Suprapubic skin (tissue), 4 donors: ENCODE measurements around the gene HES2. TPM values are rescaled to one million over a fixed set of nuclear protein-coding genes. Genes with fewer than 3 reads are reported as not detected.
A peak's percentile ranks its signal among the peaks of the same experiment; 100 is the strongest.

ENCODE experiments used
- DNase-seq, 2 donors: peaks; one replicate each; pipeline ENCODE4 v3.0.0-alpha.2; 2019; ENCODE audit warnings: low spot score in 2 of 2
- H3K27ac ChIP-seq: fragments of 200-600 bp; sonication (generic); one replicate; pipeline ENCODE4 v1.5.1; 2019
- H3K27me3 ChIP-seq: fragments of 200-600 bp; sonication (generic); one replicate; pipeline ENCODE4 v1.5.1; 2019
- H3K36me3 ChIP-seq: fragments of 200-600 bp; sonication (generic); one replicate; pipeline ENCODE4 v1.5.1; 2019
- H3K4me1 ChIP-seq: fragments of 200-600 bp; sonication (generic); one replicate; pipeline ENCODE4 v1.5.1; 2019
- H3K4me3 ChIP-seq: fragments of 200-600 bp; sonication (generic); one replicate; pipeline ENCODE4 v1.5.1; 2019; ENCODE audit warnings: mild to moderate bottlenecking
- H3K9me3 ChIP-seq: fragments of 200-600 bp; sonication (generic); one replicate; pipeline ENCODE4 v1.5.1; 2019
- EP300 ChIP-seq: sonication (generic); formaldehyde crosslinking; IDR thresholded peaks from one replicate; pipeline ENCODE4 v1.6.1; 2017; ENCODE audit warnings: antibody characterized with exemption
- POLR2A ChIP-seq, 2 donors: fragments of 450-650 bp; IDR thresholded peaks; one replicate each; pipeline ENCODE4 v1.6.1; 2017; ENCODE audit warnings: antibody characterized with exemption in 2 of 2, mild to moderate bottlenecking in 2 of 2, moderate library complexity in 2 of 2
- POLR2AphosphoS5 ChIP-seq, 3 donors: sonication (generic); formaldehyde crosslinking; IDR thresholded peaks; one replicate each; pipeline ENCODE4 v1.6.1; 2017; ENCODE audit warnings: antibody characterized with exemption in 3 of 3
- WGBS: methylation state at CpG from one replicate; pipeline ENCODE4 v1.1.5; 2018; 5-methylcytosine and 5-hydroxymethylcytosine counted together
- total RNA-seq, 4 donors: library from RNA; depleted of rRNA; stranded (reverse); fragments of >200 nt; gene quantifications; one replicate each; pipeline ENCODE4 v1.1.0, GENCODE V29; 2016
- TF ChIP-seq, protein P1 (sequence below), 2 donors: fragments of 200-600 bp in 1 of 2; fragments of 450-650 bp in 1 of 2; sonication (generic) in 1 of 2; IDR thresholded peaks; one replicate each; pipeline ENCODE4 v1.5.1; 2016 to 2019; ENCODE audit warnings: antibody characterized with exemption in 2 of 2, mild to moderate bottlenecking in 1 of 2, moderate library complexity in 1 of 2

HES2 gene
- total RNA-seq, 4 donors from 2014 or later, result 18.2 to 36.4 (median 24.9) TPM

DNA sequence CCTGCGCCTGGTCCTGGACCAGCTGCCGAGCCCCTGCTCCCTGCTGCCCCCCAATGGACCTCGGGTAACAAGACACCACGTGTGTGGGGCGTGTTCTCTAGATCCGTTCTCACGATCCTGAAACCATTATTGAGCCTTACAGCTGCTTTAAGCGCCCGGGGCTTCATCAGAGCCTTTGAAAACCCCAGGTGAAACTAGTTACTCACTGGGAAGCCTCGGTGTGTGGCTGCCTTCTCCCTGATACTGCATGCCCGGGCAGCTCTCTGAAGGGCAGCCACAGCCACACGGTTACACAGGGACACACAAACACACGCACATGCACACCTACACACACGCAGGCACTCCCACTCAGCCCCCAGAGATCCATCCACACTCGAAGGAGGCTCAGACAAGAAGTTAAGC lies 5.3 kb downstream of the HES2 start:
- H3K27me3 ChIP-seq, result peaks cover 62% of the 10 kb centered on the region
- WGBS, result 7% methylated on average over 3 of the region's 15 CpGs
- no peaks in the 10 kb centered on the region for H3K9me3 ChIP-seq
- H3K36me3 ChIP-seq, result no peaks in the 10 kb centered on the region
- H3K4me1 ChIP-seq, result peaks cover 38% of the 10 kb centered on the region
- H3K27ac ChIP-seq, result peak overlapping the region; percentile 67
- DNase-seq, result no peak
- no peak overlapping the region for H3K4me3 ChIP-seq
- TF ChIP-seq, protein P1, sequence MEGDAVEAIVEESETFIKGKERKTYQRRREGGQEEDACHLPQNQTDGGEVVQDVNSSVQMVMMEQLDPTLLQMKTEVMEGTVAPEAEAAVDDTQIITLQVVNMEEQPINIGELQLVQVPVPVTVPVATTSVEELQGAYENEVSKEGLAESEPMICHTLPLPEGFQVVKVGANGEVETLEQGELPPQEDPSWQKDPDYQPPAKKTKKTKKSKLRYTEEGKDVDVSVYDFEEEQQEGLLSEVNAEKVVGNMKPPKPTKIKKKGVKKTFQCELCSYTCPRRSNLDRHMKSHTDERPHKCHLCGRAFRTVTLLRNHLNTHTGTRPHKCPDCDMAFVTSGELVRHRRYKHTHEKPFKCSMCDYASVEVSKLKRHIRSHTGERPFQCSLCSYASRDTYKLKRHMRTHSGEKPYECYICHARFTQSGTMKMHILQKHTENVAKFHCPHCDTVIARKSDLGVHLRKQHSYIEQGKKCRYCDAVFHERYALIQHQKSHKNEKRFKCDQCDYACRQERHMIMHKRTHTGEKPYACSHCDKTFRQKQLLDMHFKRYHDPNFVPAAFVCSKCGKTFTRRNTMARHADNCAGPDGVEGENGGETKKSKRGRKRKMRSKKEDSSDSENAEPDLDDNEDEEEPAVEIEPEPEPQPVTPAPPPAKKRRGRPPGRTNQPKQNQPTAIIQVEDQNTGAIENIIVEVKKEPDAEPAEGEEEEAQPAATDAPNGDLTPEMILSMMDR (IDR thresholded peaks at IDR 0.05), result peak in 1 of 2 donors; percentile 34
- no peak for TF ChIP-seq POLR2A (IDR thresholded peaks at IDR 0.05)
- TF ChIP-seq EP300, result no peak

DNA sequence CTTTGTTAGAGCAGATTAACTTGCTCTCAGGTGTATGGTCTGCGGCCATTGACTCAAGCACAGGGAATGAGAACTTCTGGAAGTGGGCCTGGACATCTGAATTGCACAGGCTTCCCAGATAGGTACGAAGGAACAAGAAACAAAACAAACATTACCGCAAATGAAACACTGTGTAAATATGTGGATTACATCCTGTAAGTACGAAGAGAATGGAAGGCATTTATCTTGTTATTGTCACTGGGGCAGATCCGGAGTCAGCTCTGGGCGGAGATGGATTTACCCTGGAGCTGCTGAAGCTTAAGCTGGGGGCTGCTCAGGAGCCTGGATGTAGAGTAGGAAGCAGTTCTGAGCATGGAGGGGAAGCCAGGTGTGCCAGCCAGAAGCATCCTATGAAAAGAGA lies 6.8 kb downstream of the HES2 start:
- Histone ChIP-seq H3K36me3 (no peaks in the 10 kb centered on the region), H3K27me3 (peaks cover 47% of the 10 kb centered on the region), H3K27ac (peak overlapping the region; percentile 14), H3K9me3 (no peaks in the 10 kb centered on the region), H3K4me3 (no peak overlapping the region), H3K4me1 (peaks cover 24% of the 10 kb centered on the region)
- DNase-seq, result no peak
- TF ChIP-seq POLR2A (IDR thresholded peaks at IDR 0.05), result no peak
- TF ChIP-seq EP300, result no peak
- TF ChIP-seq, protein P1 (IDR thresholded peaks at IDR 0.05), result no peak
- TF ChIP-seq POLR2AphosphoS5 (IDR thresholded peaks at IDR 0.05), result no peak
- WGBS, result 65% methylated on average over 6 of the region's 6 CpGs

GRCh38 chr1:6410248-6410893 lies 9.3 kb downstream of the HES2 start:
- H3K36me3 ChIP-seq, result no peaks in the 10 kb centered on the region
- peaks cover 16% of the 10 kb centered on the region for H3K4me1 ChIP-seq
- no peaks in the 10 kb centered on the region for H3K9me3 ChIP-seq
- no peak overlapping the region for H3K4me3 ChIP-seq
- peaks cover 23% of the 10 kb centered on the region for H3K27me3 ChIP-seq
- H3K27ac ChIP-seq, result no peak overlapping the region
- 88% methylated on average over 13 of the region's 13 CpGs for WGBS
- no peak for DNase-seq
- TF ChIP-seq POLR2A (IDR thresholded peaks at IDR 0.05) (no peak), EP300 (no peak), POLR2AphosphoS5 (IDR thresholded peaks at IDR 0.05) (no peak)
- TF ChIP-seq, protein P1 (IDR thresholded peaks at IDR 0.05), result no peak

DNA sequence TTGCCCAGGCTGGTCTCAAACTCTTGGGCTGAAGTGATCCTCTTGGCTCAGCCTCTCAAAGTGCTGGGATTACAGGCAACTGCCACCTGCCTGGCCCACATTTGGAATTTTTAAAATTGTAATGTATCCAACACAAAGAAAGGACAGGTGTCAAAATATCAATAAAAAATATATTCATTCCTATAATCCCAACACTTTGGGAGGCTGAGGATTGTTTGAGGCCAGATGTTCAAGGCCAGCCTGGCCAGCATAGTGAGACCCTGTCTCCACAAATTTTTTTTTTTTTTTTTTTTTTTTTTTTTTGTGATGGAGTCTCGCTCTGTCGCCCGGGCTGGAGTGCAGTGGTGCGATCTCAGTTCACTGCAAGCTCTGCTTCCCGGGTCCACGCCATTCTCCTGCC lies 10.0 kb downstream of the HES2 start:
- 94% methylated on average over 6 of the region's 6 CpGs for WGBS
- Histone ChIP-seq H3K36me3 (no peaks in the 10 kb centered on the region), H3K9me3 (no peaks in the 10 kb centered on the region), H3K4me1 (peaks cover 11% of the 10 kb centered on the region), H3K4me3 (no peak overlapping the region), H3K27me3 (peaks cover 19% of the 10 kb centered on the region), H3K27ac (no peak overlapping the region)
- no peak for TF ChIP-seq POLR2A (IDR thresholded peaks at IDR 0.05)
- TF ChIP-seq EP300, result no peak
- TF ChIP-seq POLR2AphosphoS5 (IDR thresholded peaks at IDR 0.05), result no peak
- TF ChIP-seq, protein P1 (IDR thresholded peaks at IDR 0.05), result no peak
- no peak for DNase-seq

GRCh38 chr1:6409053-6409452 lies 10.7 kb downstream of the HES2 start:
- H3K27me3 ChIP-seq, result peaks cover 12% of the 10 kb centered on the region
- H3K36me3 ChIP-seq, result no peaks in the 10 kb centered on the region
- no peak for DNase-seq
- TF ChIP-seq, protein P1 (IDR thresholded peaks at IDR 0.05), result no peak
- TF ChIP-seq EP300, result no peak
- TF ChIP-seq POLR2AphosphoS5 (IDR thresholded peaks at IDR 0.05), result no peak
- no peak for TF ChIP-seq POLR2A (IDR thresholded peaks at IDR 0.05)
- no peaks in the 10 kb centered on the region for H3K9me3 ChIP-seq
- WGBS, result 84% methylated on average over 4 of the region's 4 CpGs
- no peak overlapping the region for H3K27ac ChIP-seq
- no peak overlapping the region for H3K4me3 ChIP-seq
- peaks cover 5% of the 10 kb centered on the region for H3K4me1 ChIP-seq
